Vagina (tissue), 2 donors: ENCODE results near the gene PITHD1. TPM values are rescaled to one million over a fixed set of nuclear protein-coding genes. Genes with fewer than 3 reads are reported as not detected.

Source experiments
- DNase-seq, 2 donors: peaks; one replicate each; pipeline ENCODE4 v3.0.0-alpha.2; 2017; ENCODE audit errors: extremely low spot score in 2 of 2
- H3K27ac ChIP-seq: fragments of 200-600 bp; sonication (generic); one replicate; pipeline ENCODE4 v1.5.1; 2019
- H3K27me3 ChIP-seq: fragments of 200-600 bp; sonication (generic); one replicate; pipeline ENCODE4 v1.5.1; 2019
- H3K36me3 ChIP-seq, 2 donors: fragments of 200-600 bp; sonication (generic); one replicate each; pipeline ENCODE4 v1.5.1; 2017 to 2019
- H3K4me1 ChIP-seq: fragments of 200-600 bp; sonication (generic); one replicate; pipeline ENCODE4 v1.5.1; 2019
- H3K4me3 ChIP-seq, 2 donors: fragments of 200-600 bp; sonication (generic); 1 replicate in 1 of 2; 2 replicates in 1 of 2; pipeline ENCODE4 v1.5.1; 2016 to 2019
- H3K9me3 ChIP-seq: fragments of 200-600 bp; sonication (generic); one replicate; pipeline ENCODE4 v1.5.1; 2019
- POLR2A ChIP-seq, 2 donors: fragments of 450-650 bp; IDR thresholded peaks; one replicate each; pipeline ENCODE4 v1.6.1; 2017; ENCODE audit warnings: antibody characterized with exemption in 2 of 2, mild to moderate bottlenecking in 2 of 2, moderate library complexity in 2 of 2
- POLR2AphosphoS5 ChIP-seq, 2 donors: sonication (generic); formaldehyde crosslinking; IDR thresholded peaks; one replicate each; pipeline ENCODE4 v1.9.0; 2017; ENCODE audit warnings: antibody characterized with exemption in 2 of 2, mild to moderate bottlenecking in 2 of 2, low read depth in 1 of 2; ENCODE audit not compliant: insufficient read depth in 1 of 2
- intact Hi-C: fragments of 100-400 bp; cut with DNase I; formaldehyde crosslinking; loops from one replicate; pipeline ENCODE4 v1.15.1; 2023
- total RNA-seq: library from RNA; depleted of rRNA; stranded (reverse); fragments of >200 nt; gene quantifications from one replicate; pipeline ENCODE4 v1.2.3, GENCODE V29; 2016
- TF ChIP-seq, protein P1 (sequence below), 3 experiments: fragments of 450-650 bp in 2 of 3; fragments of 200-600 bp in 1 of 3; sonication (generic) in 1 of 3; IDR thresholded peaks; one replicate each; pipeline ENCODE4 v1.5.1; 2017 to 2019; ENCODE audit warnings: antibody characterized with exemption in 3 of 3, mild to moderate bottlenecking in 2 of 3, moderate library complexity in 2 of 3

The PITHD1 gene
- total RNA-seq, 1 donor from 2014 or later = 63.6 TPM

DNA sequence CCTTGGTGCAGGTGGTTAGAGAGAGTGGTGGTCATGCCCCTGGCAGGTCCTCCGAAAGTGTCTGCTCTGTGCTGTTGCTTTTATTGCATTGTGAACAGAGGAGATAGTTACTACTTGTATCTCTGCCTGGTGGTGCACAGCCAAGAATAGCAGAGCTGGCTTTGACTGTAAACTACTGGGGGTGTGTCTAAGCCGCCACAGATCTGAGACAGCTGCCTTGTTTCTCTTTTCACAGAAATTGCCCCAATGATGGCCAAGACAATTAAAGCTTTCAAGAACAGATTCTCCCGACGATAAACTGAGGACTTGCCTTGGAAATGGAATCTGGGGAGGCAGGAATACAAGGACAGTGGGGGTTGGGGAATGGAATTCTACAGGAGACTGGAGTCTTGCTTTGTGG lies 18.9 kb upstream of the PITHD1 start:
- TF ChIP-seq POLR2AphosphoS5 (IDR thresholded peaks at IDR 0.05; ENCODE audit: insufficient read depth in 1 of 2, low read depth in 1 of 2) (no peak), POLR2A (IDR thresholded peaks at IDR 0.05) (no peak)
- TF ChIP-seq, protein P1, sequence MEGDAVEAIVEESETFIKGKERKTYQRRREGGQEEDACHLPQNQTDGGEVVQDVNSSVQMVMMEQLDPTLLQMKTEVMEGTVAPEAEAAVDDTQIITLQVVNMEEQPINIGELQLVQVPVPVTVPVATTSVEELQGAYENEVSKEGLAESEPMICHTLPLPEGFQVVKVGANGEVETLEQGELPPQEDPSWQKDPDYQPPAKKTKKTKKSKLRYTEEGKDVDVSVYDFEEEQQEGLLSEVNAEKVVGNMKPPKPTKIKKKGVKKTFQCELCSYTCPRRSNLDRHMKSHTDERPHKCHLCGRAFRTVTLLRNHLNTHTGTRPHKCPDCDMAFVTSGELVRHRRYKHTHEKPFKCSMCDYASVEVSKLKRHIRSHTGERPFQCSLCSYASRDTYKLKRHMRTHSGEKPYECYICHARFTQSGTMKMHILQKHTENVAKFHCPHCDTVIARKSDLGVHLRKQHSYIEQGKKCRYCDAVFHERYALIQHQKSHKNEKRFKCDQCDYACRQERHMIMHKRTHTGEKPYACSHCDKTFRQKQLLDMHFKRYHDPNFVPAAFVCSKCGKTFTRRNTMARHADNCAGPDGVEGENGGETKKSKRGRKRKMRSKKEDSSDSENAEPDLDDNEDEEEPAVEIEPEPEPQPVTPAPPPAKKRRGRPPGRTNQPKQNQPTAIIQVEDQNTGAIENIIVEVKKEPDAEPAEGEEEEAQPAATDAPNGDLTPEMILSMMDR (IDR thresholded peaks at IDR 0.05) = no peak
- Histone ChIP-seq H3K4me3 (no peak overlapping the region), H3K27ac (no peak overlapping the region), H3K9me3 (no peaks in the 10 kb centered on the region), H3K4me1 (peaks cover 5% of the 10 kb centered on the region), H3K27me3 (no peaks in the 10 kb centered on the region), H3K36me3 (peaks cover 14 to 77% of the 10 kb centered on the region in 2 donors)
- intact Hi-C loops = no loop called here
- DNase-seq = no peak

- Histone ChIP-seq H3K27me3 (no peaks in the 10 kb centered on the region), H3K4me1 (peaks cover 5% of the 10 kb centered on the region), H3K27ac (no peak overlapping the region), H3K9me3 (no peaks in the 10 kb centered on the region), H3K4me3 (no peak overlapping the region), H3K36me3 (peaks cover 0 to 40% of the 10 kb centered on the region in 2 donors)
- TF ChIP-seq POLR2AphosphoS5 (IDR thresholded peaks at IDR 0.05; ENCODE audit: insufficient read depth in 1 of 2, low read depth in 1 of 2) = no peak
- TF ChIP-seq, protein P1 (IDR thresholded peaks at IDR 0.05) = no peak
- no peak for TF ChIP-seq POLR2A (IDR thresholded peaks at IDR 0.05)
- DNase-seq = no peak
- intact Hi-C loops = no loop called here
These were observed 15.1 kb upstream of the PITHD1 start for GRCh38 chr1:23763041-23763577.

- intact Hi-C loops = no loop called here
- TF ChIP-seq POLR2AphosphoS5 (IDR thresholded peaks at IDR 0.05; ENCODE audit: insufficient read depth in 1 of 2, low read depth in 1 of 2) (no peak), POLR2A (IDR thresholded peaks at IDR 0.05) (no peak)
- TF ChIP-seq, protein P1 (IDR thresholded peaks at IDR 0.05) = no peak
- H3K27me3 ChIP-seq = no peaks in the 10 kb centered on the region
- H3K27ac ChIP-seq = no peak overlapping the region
- no peak overlapping the region for H3K4me3 ChIP-seq
- no peaks in the 10 kb centered on the region for H3K4me1 ChIP-seq
- no peak for DNase-seq
- no peaks in the 10 kb centered on the region for H3K9me3 ChIP-seq
- no peaks in the 10 kb centered on the region for H3K36me3 ChIP-seq
These were observed 9.5 kb upstream of the PITHD1 start for GRCh38 chr1:23768733-23769132.

- TF ChIP-seq POLR2A (IDR thresholded peaks at IDR 0.05) (no peak), POLR2AphosphoS5 (IDR thresholded peaks at IDR 0.05; ENCODE audit: insufficient read depth in 1 of 2, low read depth in 1 of 2) (no peak)
- TF ChIP-seq, protein P1 (IDR thresholded peaks at IDR 0.05) = peak; percentile 74 to 88 (median 84)
- H3K9me3 ChIP-seq = no peaks in the 10 kb centered on the region
- peaks cover 2% of the 10 kb centered on the region for H3K4me1 ChIP-seq
- intact Hi-C loops = no loop called here
- H3K4me3 ChIP-seq = no peak overlapping the region
- no peaks in the 10 kb centered on the region for H3K27me3 ChIP-seq
- DNase-seq = no peak
- no peaks in the 10 kb centered on the region for H3K36me3 ChIP-seq
- H3K27ac ChIP-seq = no peak overlapping the region
These were observed 6.0 kb upstream of the PITHD1 start for GRCh38 chr1:23772049-23772853.

DNA sequence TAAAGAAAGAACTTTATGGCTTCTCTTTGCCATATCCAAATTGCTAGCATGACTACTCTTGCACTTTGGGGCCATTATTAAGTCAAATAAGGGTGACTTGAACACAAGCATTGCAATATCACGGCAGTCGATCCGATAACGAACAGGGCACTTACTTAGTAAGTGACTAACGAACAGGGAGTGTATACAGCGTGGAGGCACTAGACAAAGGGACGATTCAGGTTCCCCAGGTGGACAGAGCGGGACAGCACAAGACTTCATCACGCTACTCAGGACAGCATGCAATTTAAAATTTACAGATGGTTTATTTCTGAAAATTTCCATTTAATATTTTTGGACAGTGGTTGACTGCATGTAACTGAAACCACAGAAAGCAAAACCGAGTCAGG lies 5.4 kb upstream of the PITHD1 start:
- intact Hi-C loops = no loop called here
- TF ChIP-seq POLR2A (IDR thresholded peaks at IDR 0.05) (no peak), POLR2AphosphoS5 (IDR thresholded peaks at IDR 0.05; ENCODE audit: insufficient read depth in 1 of 2, low read depth in 1 of 2) (no peak)
- TF ChIP-seq, protein P1 (IDR thresholded peaks at IDR 0.05) = no peak
- no peaks in the 10 kb centered on the region for H3K27me3 ChIP-seq
- H3K36me3 ChIP-seq = no peaks in the 10 kb centered on the region
- H3K4me1 ChIP-seq = peaks cover 8% of the 10 kb centered on the region
- no peaks in the 10 kb centered on the region for H3K9me3 ChIP-seq
- no peak overlapping the region for H3K4me3 ChIP-seq
- DNase-seq = no peak
- H3K27ac ChIP-seq = no peak overlapping the region
